Gastroesophageal sphincter (tissue), 3 donors: ENCODE data around the gene GPS1.
A peak's percentile ranks its signal among the peaks of the same experiment; 100 is the strongest.

Experiments used
- POLR2A ChIP-seq, 2 donors: fragments of 450-650 bp; IDR thresholded peaks; one replicate each; pipeline ENCODE4 v1.6.1; 2017; ENCODE audit warnings: antibody characterized with exemption in 2 of 2, mild to moderate bottlenecking in 2 of 2, moderate library complexity in 1 of 2
- POLR2AphosphoS5 ChIP-seq: sonication (generic); formaldehyde crosslinking; IDR thresholded peaks from one replicate; pipeline ENCODE4 v1.6.1; 2017; ENCODE audit warnings: antibody characterized with exemption
- TF ChIP-seq, protein P1 (sequence below), 4 experiments: fragments of 200-600 bp in 2 of 4; fragments of 450-650 bp in 2 of 4; sonication (generic) in 1 of 4; IDR thresholded peaks; one replicate each; pipeline ENCODE4 v1.5.1; 2017 to 2019; ENCODE audit warnings: antibody characterized with exemption in 4 of 4, mild to moderate bottlenecking in 2 of 4, moderate library complexity in 2 of 4

DNA sequence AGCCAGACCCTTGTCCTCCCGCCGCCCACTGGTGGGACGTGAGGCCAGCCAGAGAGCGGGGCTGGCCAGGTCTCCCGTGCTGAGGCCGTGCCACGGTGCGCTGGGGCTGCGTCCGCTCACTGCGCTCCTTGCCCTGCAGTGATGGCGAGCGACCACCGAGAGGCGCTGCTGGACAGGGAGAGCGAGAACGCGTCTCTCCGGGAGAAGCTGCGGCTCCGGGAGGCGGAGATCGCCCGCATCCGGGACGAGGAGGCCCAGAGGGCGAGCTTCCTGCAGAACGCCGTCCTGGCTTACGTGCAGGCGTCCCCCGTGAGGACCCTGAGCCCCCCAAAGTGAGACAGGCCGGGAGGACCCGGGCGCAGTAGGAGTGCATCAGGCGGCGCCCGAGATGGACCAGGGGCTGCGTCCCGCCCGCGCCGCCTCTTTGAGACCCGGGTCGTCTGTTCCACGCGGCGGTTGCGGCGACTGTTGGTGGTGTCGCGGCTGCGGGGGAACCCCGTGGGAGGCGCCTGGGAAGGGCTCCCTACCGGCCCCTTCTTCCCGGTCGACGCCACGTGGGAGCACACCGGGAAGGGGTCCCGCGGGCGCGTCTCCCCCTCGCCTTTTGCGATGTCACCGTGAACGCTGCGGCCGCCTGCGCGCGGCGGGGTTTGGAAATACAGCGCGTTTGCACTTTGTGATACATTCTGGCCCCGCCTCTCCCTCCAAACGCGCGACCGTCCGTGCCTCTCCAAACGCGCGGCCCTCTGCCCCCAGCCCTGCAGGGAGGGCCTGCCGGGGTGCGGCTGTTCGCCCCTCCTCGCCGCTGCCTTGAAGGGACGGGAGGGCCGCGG, 21.0 kb upstream of the GPS1 start:
- TF ChIP-seq, protein P1, sequence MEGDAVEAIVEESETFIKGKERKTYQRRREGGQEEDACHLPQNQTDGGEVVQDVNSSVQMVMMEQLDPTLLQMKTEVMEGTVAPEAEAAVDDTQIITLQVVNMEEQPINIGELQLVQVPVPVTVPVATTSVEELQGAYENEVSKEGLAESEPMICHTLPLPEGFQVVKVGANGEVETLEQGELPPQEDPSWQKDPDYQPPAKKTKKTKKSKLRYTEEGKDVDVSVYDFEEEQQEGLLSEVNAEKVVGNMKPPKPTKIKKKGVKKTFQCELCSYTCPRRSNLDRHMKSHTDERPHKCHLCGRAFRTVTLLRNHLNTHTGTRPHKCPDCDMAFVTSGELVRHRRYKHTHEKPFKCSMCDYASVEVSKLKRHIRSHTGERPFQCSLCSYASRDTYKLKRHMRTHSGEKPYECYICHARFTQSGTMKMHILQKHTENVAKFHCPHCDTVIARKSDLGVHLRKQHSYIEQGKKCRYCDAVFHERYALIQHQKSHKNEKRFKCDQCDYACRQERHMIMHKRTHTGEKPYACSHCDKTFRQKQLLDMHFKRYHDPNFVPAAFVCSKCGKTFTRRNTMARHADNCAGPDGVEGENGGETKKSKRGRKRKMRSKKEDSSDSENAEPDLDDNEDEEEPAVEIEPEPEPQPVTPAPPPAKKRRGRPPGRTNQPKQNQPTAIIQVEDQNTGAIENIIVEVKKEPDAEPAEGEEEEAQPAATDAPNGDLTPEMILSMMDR (IDR thresholded peaks at IDR 0.05) = peak in 3 of 4 experiments; percentile 95 to 97 (median 97)
- TF ChIP-seq POLR2A (IDR thresholded peaks at IDR 0.05) = no peak
- TF ChIP-seq POLR2AphosphoS5 = no peak
